SHP77 (cell line): ENCODE results near the gene MUC12.
"Not testable (repeated sequence)": the region's sequence is repeated elsewhere in the genome, so short reads cannot be mapped to it uniquely, and the experiment has no call there.

Experiments used
- DNase-seq, 2 experiments: peaks; one replicate each; lab custom pipeline; 2025; lab: John Stamatoyannopoulos, UW

The MUC12 gene

GRCh38 chr7:100985033-100985797 lies 15.8 kb downstream of the MUC12 start:
- DNase-seq: not testable (repeated sequence)

DNA sequence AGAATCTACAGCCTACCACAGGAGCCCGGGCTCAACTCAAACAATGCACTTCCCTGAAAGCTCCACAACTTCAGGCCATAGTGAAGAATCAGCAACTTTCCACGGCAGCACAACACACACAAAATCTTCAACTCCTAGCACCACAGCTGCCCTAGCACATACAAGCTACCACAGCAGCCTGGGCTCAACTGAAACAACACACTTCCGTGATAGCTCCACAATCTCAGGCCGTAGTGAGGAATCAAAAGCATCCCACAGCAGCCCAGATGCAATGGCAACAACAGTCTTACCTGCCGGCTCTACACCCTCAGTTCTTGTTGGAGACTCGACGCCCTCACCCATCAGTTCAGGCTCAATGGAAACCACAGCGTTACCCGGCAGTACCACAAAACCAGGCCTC lies 22.3 kb downstream of the MUC12 start:
- DNase-seq: no peak

DNA sequence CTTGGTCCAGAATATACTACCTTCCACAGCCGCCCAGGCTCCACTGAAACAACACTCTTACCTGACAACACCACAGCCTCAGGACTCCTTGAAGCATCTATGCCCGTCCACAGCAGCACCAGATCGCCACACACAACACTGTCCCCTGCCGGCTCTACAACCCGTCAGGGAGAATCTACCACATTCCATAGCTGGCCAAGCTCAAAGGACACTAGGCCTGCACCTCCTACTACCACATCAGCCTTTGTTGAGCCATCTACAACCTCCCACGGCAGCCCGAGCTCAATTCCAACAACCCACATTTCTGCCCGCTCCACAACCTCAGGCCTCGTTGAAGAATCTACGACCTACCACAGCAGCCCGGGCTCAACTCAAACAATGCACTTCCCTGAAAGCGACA lies 22.9 kb downstream of the MUC12 start:
- not testable (repeated sequence) for DNase-seq

DNA sequence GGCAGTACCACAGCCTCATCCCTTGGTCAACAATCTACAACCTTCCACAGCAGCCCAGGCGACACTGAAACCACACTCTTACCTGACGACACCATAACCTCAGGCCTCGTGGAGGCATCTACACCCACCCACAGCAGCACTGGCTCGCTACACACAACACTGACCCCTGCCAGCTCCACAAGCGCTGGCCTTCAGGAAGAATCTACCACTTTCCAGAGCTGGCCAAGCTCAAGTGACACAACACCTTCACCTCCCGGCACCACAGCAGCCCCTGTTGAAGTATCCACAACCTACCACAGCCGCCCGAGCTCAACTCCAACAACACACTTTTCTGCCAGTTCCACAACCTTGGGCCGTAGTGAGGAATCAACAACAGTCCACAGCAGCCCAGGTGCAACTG lies 25.3 kb downstream of the MUC12 start:
- DNase-seq: not testable (repeated sequence)

DNA sequence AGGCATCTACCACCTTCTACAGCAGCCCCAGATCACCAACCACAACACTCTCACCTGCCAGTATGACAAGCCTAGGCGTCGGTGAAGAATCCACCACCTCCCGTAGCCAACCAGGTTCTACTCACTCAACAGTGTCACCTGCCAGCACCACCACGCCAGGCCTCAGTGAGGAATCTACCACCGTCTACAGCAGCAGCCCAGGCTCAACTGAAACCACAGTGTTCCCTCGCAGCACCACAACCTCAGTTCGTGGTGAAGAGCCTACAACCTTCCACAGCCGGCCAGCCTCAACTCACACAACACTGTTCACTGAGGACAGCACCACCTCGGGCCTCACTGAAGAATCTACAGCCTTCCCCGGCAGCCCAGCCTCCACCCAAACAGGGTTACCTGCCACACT lies 29.2 kb downstream of the MUC12 start:
- not testable (repeated sequence) for DNase-seq

DNA sequence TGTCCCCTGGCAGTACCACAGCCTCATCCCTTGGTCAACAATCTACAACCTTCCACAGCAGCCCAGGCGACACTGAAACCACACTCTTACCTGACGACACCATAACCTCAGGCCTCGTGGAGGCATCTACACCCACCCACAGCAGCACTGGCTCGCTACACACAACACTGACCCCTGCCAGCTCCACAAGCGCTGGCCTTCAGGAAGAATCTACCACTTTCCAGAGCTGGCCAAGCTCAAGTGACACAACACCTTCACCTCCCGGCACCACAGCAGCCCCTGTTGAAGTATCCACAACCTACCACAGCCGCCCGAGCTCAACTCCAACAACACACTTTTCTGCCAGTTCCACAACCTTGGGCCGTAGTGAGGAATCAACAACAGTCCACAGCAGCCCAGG lies 30.0 kb downstream of the MUC12 start:
- DNase-seq: not testable (repeated sequence)

DNA sequence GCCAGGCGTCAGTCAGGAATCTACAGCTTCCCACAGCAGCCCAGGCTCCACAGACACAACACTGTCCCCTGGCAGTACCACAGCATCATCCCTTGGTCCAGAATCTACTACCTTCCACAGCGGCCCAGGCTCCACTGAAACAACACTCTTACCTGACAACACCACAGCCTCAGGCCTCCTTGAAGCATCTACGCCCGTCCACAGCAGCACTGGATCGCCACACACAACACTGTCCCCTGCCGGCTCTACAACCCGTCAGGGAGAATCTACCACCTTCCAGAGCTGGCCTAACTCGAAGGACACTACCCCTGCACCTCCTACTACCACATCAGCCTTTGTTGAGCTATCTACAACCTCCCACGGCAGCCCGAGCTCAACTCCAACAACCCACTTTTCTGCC lies 30.7 kb downstream of the MUC12 start:
- not testable (repeated sequence) for DNase-seq

DNA sequence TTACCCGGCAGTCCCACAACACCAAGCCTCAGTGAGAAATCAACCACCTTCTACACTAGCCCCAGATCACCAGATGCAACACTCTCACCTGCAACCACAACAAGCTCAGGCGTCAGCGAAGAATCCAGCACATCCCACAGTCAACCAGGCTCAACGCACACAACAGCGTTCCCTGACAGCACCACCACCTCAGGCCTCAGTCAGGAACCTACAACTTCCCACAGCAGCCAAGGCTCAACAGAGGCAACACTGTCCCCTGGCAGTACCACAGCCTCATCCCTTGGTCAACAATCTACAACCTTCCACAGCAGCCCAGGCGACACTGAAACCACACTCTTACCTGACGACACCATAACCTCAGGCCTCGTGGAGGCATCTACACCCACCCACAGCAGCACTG lies 33.0 kb downstream of the MUC12 start:
- DNase-seq: not testable (repeated sequence)

- not testable (repeated sequence) for DNase-seq
Measured at GRCh38 chr7:101007361-101007760, 38.0 kb downstream of the MUC12 start.

DNA sequence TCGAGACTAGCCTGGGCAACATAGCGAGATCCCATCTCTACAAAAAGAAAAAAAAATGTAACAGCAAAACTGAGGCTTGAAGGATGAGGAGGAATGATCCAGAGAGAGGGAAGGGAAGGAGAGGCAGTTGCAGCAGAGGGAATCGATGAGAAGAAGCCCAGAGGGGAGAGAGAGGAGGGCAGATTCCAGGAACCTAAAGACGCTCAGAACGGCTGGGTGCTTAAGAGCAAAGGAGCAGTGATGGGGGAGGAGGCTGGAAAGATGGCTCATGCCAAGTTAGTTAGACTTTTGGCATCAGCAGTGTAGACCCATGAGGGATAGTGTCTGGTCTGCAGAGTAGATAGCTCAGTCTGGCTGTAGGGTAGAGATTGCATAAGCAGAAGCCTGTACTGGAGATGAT lies 40.3 kb downstream of the MUC12 start:
- no peak for DNase-seq

GRCh38 chr7:101012931-101013330 lies 43.6 kb downstream of the MUC12 start:
- no peak for DNase-seq

GRCh38 chr7:101015626-101016025 lies 46.3 kb downstream of the MUC12 start:
- DNase-seq: no peak

DNA sequence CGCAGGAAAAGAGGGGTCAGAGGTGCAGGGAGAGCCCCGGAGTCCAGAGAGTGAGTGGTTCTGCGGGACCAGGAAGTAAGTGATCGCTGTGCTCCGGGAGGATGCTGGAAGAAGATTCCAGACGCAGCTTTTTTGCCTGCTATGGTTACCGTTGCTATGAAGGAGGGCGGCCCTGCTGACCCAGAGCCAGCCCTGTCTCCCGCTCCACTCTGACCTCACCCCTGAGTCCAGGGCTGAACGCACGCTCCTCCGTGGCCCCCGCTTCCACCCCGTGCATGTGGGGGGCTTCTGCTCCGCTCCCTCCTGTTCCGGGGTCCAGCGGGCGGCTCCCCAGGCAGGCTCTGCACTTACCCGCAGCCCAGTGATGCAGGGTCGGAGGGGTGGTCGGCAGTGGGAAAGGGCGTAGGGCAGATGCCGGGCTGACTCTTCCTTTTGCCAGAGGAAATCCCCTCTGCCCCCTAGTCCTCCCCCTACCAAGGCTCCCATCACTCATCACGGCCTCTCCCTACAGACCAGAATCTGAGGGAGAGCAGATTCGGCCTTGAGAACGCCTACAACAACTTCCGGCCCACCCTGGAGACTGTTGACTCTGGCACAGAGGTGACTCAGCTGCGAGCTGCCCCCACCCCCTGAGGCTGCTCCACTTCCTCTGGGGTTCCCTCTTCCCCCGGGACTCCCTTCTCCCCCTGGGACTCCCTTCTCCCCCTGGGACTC lies 47.9 kb downstream of the MUC12 start:
- DNase-seq: peak; percentile 39 to 40

DNA sequence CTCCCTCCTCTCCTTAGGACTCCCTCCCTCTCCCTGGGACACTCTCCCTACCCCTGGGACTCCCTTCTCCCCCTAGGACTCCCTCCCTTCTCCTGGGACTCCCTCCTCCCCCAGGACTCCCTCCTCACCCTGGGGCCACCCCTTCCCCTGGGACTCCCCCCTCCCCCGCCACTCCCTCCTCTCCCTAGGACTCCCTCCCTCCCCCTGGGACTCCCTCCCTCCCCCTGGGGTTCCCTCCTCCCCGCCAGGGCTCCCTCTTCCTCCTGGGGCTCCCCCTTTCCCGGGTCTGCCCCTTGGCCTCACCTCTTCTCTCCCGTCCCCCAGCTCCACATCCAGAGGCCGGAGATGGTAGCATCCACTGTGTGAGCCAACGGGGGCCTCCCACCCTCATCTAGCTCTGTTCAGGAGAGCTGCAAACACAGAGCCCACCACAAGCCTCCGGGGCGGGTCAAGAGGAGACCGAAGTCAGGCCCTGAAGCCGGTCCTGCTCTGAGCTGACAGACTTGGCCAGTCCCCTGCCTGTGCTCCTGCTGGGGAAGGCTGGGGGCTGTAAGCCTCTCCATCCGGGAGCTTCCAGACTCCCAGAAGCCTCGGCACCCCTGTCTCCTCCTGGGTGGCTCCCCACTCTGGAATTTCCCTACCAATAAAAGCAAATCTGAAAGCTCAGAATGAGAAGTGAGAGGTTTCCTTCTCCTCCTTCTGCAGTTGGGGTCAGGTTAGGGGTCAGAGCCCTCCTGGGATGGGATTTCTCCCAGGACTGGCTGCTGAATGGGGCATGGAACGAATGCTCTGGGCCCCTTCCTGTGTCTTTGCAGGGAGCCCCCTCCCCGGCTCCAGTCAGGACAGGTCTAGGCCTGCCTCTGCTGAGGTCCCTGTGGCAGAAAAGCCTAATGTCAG lies 49.2 kb downstream of the MUC12 start:
- DNase-seq: no peak

GRCh38 chr7:101020444-101020843 lies 51.1 kb downstream of the MUC12 start:
- DNase-seq: no peak

GRCh38 chr7:101021703-101022102 lies 52.3 kb downstream of the MUC12 start:
- DNase-seq: no peak

DNA sequence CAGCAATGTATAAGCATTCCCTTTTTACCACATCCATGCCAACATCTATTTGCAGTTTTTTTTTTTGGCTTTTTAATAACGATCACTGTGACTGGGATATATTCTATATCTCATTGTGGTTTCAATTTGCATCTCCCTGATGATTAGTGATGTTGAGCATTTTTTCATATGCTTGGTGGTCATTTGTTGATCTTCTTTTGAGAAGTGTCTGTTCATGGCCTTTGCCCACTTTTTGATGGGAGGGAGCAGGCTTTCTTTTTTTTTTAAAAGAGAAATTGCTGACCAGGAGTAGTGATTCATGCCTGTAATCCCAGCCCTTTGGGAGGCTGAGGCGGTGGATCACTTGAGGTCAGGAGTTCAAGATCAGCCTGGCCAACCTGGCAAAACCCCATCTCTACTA lies 54.5 kb downstream of the MUC12 start:
- DNase-seq: no peak

DNA sequence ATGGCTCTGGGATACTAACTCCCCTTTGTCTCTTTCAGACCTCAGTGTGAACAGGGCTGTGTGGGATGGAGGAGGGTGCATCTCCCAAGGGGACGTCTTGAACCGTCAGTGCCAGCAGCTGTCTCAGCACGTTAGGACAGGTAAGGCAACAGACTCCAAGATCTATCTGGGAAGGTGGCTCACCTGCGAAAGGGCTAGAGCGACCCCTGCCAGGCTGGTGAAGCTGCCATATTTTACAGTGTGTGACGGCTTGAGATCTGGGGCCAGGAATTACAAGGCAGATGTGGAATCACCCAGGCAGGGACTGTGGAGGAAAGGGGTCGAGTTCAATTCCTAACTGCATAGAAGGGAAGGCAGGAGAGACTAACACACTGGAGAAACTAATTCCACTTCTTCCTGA lies 61.7 kb downstream of the MUC12 start:
- no peak for DNase-seq

- no peak for DNase-seq
Measured at GRCh38 chr7:101035941-101036340, 66.6 kb downstream of the MUC12 start.

GRCh38 chr7:101041283-101041682 lies 71.9 kb downstream of the MUC12 start:
- not testable (repeated sequence) for DNase-seq

GRCh38 chr7:101058355-101058754 lies 89.0 kb downstream of the MUC12 start:
- no peak for DNase-seq

GRCh38 chr7:101059620-101059942 lies 90.2 kb downstream of the MUC12 start:
- DNase-seq: no peak

- no peak for DNase-seq
Measured at GRCh38 chr7:101060992-101061391, 91.6 kb downstream of the MUC12 start.
